Left lung (tissue), 10 donors: Measurements from ENCODE around the gene NANOG. TPM values are rescaled to one million over a fixed set of nuclear protein-coding genes. Genes with fewer than 3 reads are reported as not detected.
A peak's percentile ranks its signal among the peaks of the same experiment; 100 is the strongest.
"Not testable (repeated sequence)": the region's sequence is repeated elsewhere in the genome, so short reads cannot be mapped to it uniquely, and the experiment has no call there.

Experiments
- ATAC-seq: fragments of 200-7000 bp; cut with Tn5 transposase; one replicate; pipeline ENCODE4 v1.9.1; 2020; ENCODE audit warnings: moderate library complexity
- DNase-seq, 4 donors: peaks; one replicate each; pipeline ENCODE4 v3.0.0-alpha.2; 2013 to 2020
- H3K27ac ChIP-seq, 2 donors: fragments of 200-600 bp; sonication (generic) in 1 of 2; one replicate each; pipeline versions ENCODE4 v1.5.0 to v1.8.0; 2020 to 2021
- H3K27me3 ChIP-seq, 2 donors: fragments of 200-600 bp; sonication (generic) in 1 of 2; one replicate each; pipeline versions ENCODE4 v1.5.0 to v1.8.0; 2020 to 2021
- H3K36me3 ChIP-seq, 2 donors: fragments of 200-600 bp; sonication (generic) in 1 of 2; one replicate each; pipeline versions ENCODE4 v1.5.0 to v1.8.0; 2020 to 2021
- H3K4me1 ChIP-seq, 2 donors: fragments of 200-600 bp; one replicate each; pipeline ENCODE4 v1.8.0; 2021
- H3K4me3 ChIP-seq, 2 donors: fragments of 200-600 bp; sonication (generic) in 1 of 2; one replicate each; pipeline versions ENCODE4 v1.5.0 to v1.8.0; 2020 to 2021; ENCODE audit warnings: mild to moderate bottlenecking in 1 of 2
- H3K9me3 ChIP-seq, 2 donors: fragments of 200-600 bp; sonication (generic) in 1 of 2; one replicate each; pipeline versions ENCODE4 v1.5.0 to v1.8.0; 2020 to 2021
- intact Hi-C, 2 donors: fragments of 100-400 bp; cut with DNase I; formaldehyde crosslinking; loops; one replicate each; pipeline versions ENCODE4 v1.11.2 to v1.14.2; 2022
- polyA plus RNA-seq, 6 donors: library from polyadenylated mRNA; unstranded; fragments of 120-200 nt; gene quantifications; one replicate each; pipeline ENCODE4 v1.2.1, GENCODE V29; 2013; ENCODE audit not compliant: insufficient read length in 6 of 6
- total RNA-seq, 2 donors: library from RNA; stranded (reverse); fragmentation: NEBNext Ultra II Directional; extraction: Animal tissue kit (Norgen Biotek cat#: 25700); gene quantifications; one replicate each; pipeline ENCODE4 v1.2.1, GENCODE V29; 2021
- TF ChIP-seq, protein P1 (sequence below), 2 donors: fragments of 200-600 bp; sonication (generic) in 1 of 2; IDR thresholded peaks; one replicate each; pipeline versions ENCODE4 v1.5.0 to v1.8.0; 2021; ENCODE audit warnings: antibody characterized with exemption in 2 of 2
- donor health status: DM: no; HTN: yes; CAD: no.
- donor health status: DM: no; HTN: no; CAD: no.

Gene NANOG
- total and polyA plus RNA-seq, 8 donors, result 0.06 to 0.39 (median 0.20) TPM

GRCh38 chr12:7751394-7751793, 37.8 kb upstream of the NANOG start:
- Histone ChIP-seq H3K27me3 (no peaks in the 10 kb centered on the region), H3K4me1 (no peaks in the 10 kb centered on the region), H3K4me3 (no peak overlapping the region), H3K27ac (no peak overlapping the region), H3K9me3 (no peaks in the 10 kb centered on the region), H3K36me3 (no peaks in the 10 kb centered on the region)
- DNase-seq, result no peak
- intact Hi-C loops, result no loop called here
- TF ChIP-seq, protein P1, sequence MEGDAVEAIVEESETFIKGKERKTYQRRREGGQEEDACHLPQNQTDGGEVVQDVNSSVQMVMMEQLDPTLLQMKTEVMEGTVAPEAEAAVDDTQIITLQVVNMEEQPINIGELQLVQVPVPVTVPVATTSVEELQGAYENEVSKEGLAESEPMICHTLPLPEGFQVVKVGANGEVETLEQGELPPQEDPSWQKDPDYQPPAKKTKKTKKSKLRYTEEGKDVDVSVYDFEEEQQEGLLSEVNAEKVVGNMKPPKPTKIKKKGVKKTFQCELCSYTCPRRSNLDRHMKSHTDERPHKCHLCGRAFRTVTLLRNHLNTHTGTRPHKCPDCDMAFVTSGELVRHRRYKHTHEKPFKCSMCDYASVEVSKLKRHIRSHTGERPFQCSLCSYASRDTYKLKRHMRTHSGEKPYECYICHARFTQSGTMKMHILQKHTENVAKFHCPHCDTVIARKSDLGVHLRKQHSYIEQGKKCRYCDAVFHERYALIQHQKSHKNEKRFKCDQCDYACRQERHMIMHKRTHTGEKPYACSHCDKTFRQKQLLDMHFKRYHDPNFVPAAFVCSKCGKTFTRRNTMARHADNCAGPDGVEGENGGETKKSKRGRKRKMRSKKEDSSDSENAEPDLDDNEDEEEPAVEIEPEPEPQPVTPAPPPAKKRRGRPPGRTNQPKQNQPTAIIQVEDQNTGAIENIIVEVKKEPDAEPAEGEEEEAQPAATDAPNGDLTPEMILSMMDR (IDR thresholded peaks at IDR 0.05), result no peak
- no peak for ATAC-seq

GRCh38 chr12:7751941-7752922, 37.0 kb upstream of the NANOG start:
- DNase-seq, H3K9me3 ChIP-seq, H3K4me3 ChIP-seq, ATAC-seq, H3K27me3 ChIP-seq, H3K4me1 ChIP-seq, H3K36me3 ChIP-seq, intact Hi-C loops, H3K27ac ChIP-seq: not testable (repeated sequence)

GRCh38 chr12:7755668-7756067, 33.5 kb upstream of the NANOG start:
- H3K4me3 ChIP-seq, ATAC-seq, H3K4me1 ChIP-seq, H3K27me3 ChIP-seq, H3K9me3 ChIP-seq, DNase-seq, H3K27ac ChIP-seq, H3K36me3 ChIP-seq, intact Hi-C loops: not testable (repeated sequence)

- Histone ChIP-seq H3K9me3 (no peaks in the 10 kb centered on the region), H3K4me3 (no peak overlapping the region), H3K27me3 (no peaks in the 10 kb centered on the region), H3K36me3 (no peaks in the 10 kb centered on the region), H3K27ac (no peak overlapping the region), H3K4me1 (no peaks in the 10 kb centered on the region)
- intact Hi-C loops, result no loop called here
- TF ChIP-seq, protein P1 (IDR thresholded peaks at IDR 0.05), result no peak
- no peak for ATAC-seq
- no peak for DNase-seq
Measured at GRCh38 chr12:7756993-7757392, 32.2 kb upstream of the NANOG start.

DNA sequence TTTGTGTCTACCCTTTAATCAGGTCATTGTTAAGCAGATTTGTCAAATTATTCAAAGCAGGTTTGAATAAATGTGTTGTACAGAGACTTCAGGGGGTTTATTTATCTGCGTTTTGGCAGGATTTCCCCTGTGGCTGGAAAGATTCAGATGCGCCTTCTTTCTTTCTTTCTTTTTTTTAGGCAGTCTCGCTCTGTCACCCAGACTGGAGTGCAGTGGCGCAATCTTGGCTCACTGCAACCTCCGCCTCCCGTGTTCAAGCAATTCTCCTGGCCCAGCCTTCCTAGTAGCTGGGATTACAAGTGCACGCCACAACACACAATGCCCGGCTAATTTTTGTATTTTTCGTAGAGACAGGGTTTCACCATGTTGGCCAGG, 30.4 kb upstream of the NANOG start:
- no peaks in the 10 kb centered on the region for H3K4me1 ChIP-seq
- H3K9me3 ChIP-seq, result no peaks in the 10 kb centered on the region
- DNase-seq (peak in 1 of 4 donors; percentile 4), ATAC-seq (no peak)
- TF ChIP-seq, protein P1 (IDR thresholded peaks at IDR 0.05), result no peak
- no peaks in the 10 kb centered on the region for H3K36me3 ChIP-seq
- intact Hi-C loops, result no loop called here
- H3K27me3 ChIP-seq, result no peaks in the 10 kb centered on the region
- H3K4me3 ChIP-seq, result no peak overlapping the region
- H3K27ac ChIP-seq, result no peak overlapping the region

GRCh38 chr12:7769999-7770398, 19.2 kb upstream of the NANOG start:
- TF ChIP-seq, protein P1 (IDR thresholded peaks at IDR 0.05), result no peak
- DNase-seq (no peak), ATAC-seq (no peak)
- H3K27me3 ChIP-seq, result no peaks in the 10 kb centered on the region
- no peaks in the 10 kb centered on the region for H3K4me1 ChIP-seq
- intact Hi-C loops, result no loop called here
- H3K4me3 ChIP-seq, result no peak overlapping the region
- no peaks in the 10 kb centered on the region for H3K9me3 ChIP-seq
- no peaks in the 10 kb centered on the region for H3K36me3 ChIP-seq
- no peak overlapping the region for H3K27ac ChIP-seq
